GM12878 (cell line): ENCODE measurements around the gene ELF2. TPM values are rescaled to one million over a fixed set of nuclear protein-coding genes. Genes with fewer than 3 reads are reported as not detected.

ENCODE experiments used
- BACH1 ChIP-seq: fragments of 450-650 bp; IDR thresholded peaks from 2 replicates; pipeline ENCODE4 v1.6.1; 2017; ENCODE audit warnings: mild to moderate bottlenecking, borderline replicate concordance
- CHD4 ChIP-seq: fragments of 200-600 bp; sonication (generic); IDR thresholded peaks from 2 replicates; pipeline ENCODE4 v1.6.1; 2016; ENCODE audit warnings: mild to moderate bottlenecking
- DPF2 ChIP-seq: fragments of 450-650 bp; IDR thresholded peaks from 2 replicates; pipeline ENCODE4 v1.6.1; 2017; ENCODE audit warnings: mild to moderate bottlenecking
- ETV6 ChIP-seq, 2 experiments: fragments of 450-650 bp in 1 of 2; IDR thresholded peaks in 1 of 2; conservative IDR thresholded peaks in 1 of 2; 2 replicates each; pipeline ENCODE4 v1.6.1; 2014; ENCODE audit warnings: antibody characterized with exemption in 1 of 2, borderline replicate concordance in 1 of 2, low read depth in 1 of 2, mild to moderate bottlenecking in 1 of 2, moderate library complexity in 1 of 2
- HDGF ChIP-seq: fragments of 450-650 bp; IDR thresholded peaks from 2 replicates; pipeline ENCODE4 v1.6.1; 2016; ENCODE audit warnings: antibody characterized with exemption
- KDM1A ChIP-seq: fragments of 200-600 bp; sonication (generic); IDR thresholded peaks from 2 replicates; pipeline ENCODE4 v1.6.1; 2016; ENCODE audit warnings: borderline replicate concordance
- LARP7 ChIP-seq: fragments of 450-650 bp; IDR thresholded peaks from 2 replicates; pipeline ENCODE4 v1.6.1; 2017; ENCODE audit warnings: mild to moderate bottlenecking
- MXI1 ChIP-seq: fragments of 150-350 bp; IDR thresholded peaks from 2 replicates; pipeline ENCODE4 v1.6.1; 2011; ENCODE audit warnings: low read depth, mild to moderate bottlenecking, inconsistent platforms, low read length, improper control_type of control experiment
- POLR2A ChIP-seq: IDR thresholded peaks from 2 replicates; pipeline ENCODE4 v1.6.1; 2011; ENCODE audit warnings: low read depth, mild to moderate bottlenecking, low read length
- POLR2AphosphoS2 ChIP-seq: IDR thresholded peaks from 2 replicates; pipeline ENCODE4 v1.6.1; 2011; ENCODE audit warnings: low read depth, mild to moderate bottlenecking, low read length, improper control_type of control experiment, moderate library complexity
- RCOR1 ChIP-seq: conservative IDR thresholded peaks from 2 replicates; pipeline ENCODE4 v1.6.1; 2012; ENCODE audit warnings: low read depth, low read length, improper control_type of control experiment
- SIN3A ChIP-seq: IDR thresholded peaks from 2 replicates; pipeline ENCODE4 v1.6.1; 2012; ENCODE audit warnings: low read depth, low read length, improper control_type of control experiment
- SMARCA5 ChIP-seq: fragments of 450-650 bp; IDR thresholded peaks from 2 replicates; pipeline ENCODE4 v1.6.1; 2017; ENCODE audit warnings: mild to moderate bottlenecking
- SRF ChIP-seq, 2 experiments: IDR thresholded peaks; 2 replicates each; pipeline ENCODE4 v1.6.1; 2011; ENCODE audit warnings: low read depth in 2 of 2, low read length in 2 of 2, mild to moderate bottlenecking in 1 of 2, moderate library complexity in 1 of 2
- TBL1XR1 ChIP-seq: IDR thresholded peaks from 2 replicates; pipeline ENCODE4 v1.6.1; 2012; ENCODE audit warnings: low read depth, low read length, improper control_type of control experiment
- TCF12 ChIP-seq: IDR thresholded peaks from 2 replicates; pipeline ENCODE4 v1.6.1; 2011; ENCODE audit warnings: low read depth, mild to moderate bottlenecking, low read length
- TCF3 ChIP-seq: IDR thresholded peaks from 2 replicates; pipeline ENCODE4 v1.6.1; 2012; ENCODE audit warnings: low read depth, mild to moderate bottlenecking, low read length, borderline replicate concordance; ENCODE audit not compliant: insufficient read depth
- polyA plus RNA-seq, 11 experiments: library from polyadenylated mRNA; depleted of rRNA in 4 of 11; unstranded in 6 of 11; stranded (reverse) in 5 of 11; fragments of >200 nt; fragmentation: Nextera tagmentation in 4 of 11; fragmentation: Illumina TruSeq in 1 of 11; extraction: Ambion mirVana in 4 of 11; extraction: Trizol in 1 of 11; gene quantifications; 1 replicate in 1 of 11; 2 replicates in 10 of 11; pipeline versions ENCODE4 v1.2.1 to v1.2.3, GENCODE V29; 2011 to 2016; ENCODE audit warnings: inconsistent platforms in 2 of 11, missing spikeins in 2 of 11, low read depth in 1 of 11
- total RNA-seq, 4 experiments: library from RNA; depleted of rRNA in 3 of 4; stranded (reverse); fragments of >200 nt in 3 of 4; fragmentation: Illumina TruSeq in 1 of 4; extraction: Trizol in 1 of 4; gene quantifications; 2 replicates each; pipeline versions ENCODE4 v1.2.1 to v1.2.3, GENCODE V29; 2013 to 2021
- TF ChIP-seq, protein P1 (sequence below): fragments of 450-650 bp; IDR thresholded peaks from 2 replicates; pipeline ENCODE4 v1.6.1; 2016; ENCODE audit warnings: mild to moderate bottlenecking, moderate library complexity, borderline replicate concordance
- TF ChIP-seq, protein P2 (sequence below), 3 experiments: IDR thresholded peaks in 2 of 3; conservative IDR thresholded peaks in 1 of 3; 2 replicates each; pipeline ENCODE4 v1.5.1; 2011; ENCODE audit warnings: low read depth in 3 of 3, low read length in 3 of 3, mild to moderate bottlenecking in 3 of 3, control low read depth in 2 of 3, moderate library complexity in 2 of 3, inconsistent platforms in 1 of 3, mixed read lengths in 1 of 3; ENCODE audit not compliant: control insufficient read depth in 2 of 3, insufficient read depth in 1 of 3; ENCODE audit errors: extremely low read depth in 1 of 3
- TF ChIP-seq, protein P3 (sequence below): fragments of 450-650 bp; conservative IDR thresholded peaks from 2 replicates; pipeline ENCODE4 v1.6.1; 2017; ENCODE audit warnings: mild to moderate bottlenecking, moderate library complexity
- TF ChIP-seq, protein P4 (sequence below): IDR thresholded peaks from 2 replicates; pipeline ENCODE4 v1.6.1; 2011; ENCODE audit warnings: low read depth, mild to moderate bottlenecking, low read length, moderate library complexity, borderline replicate concordance; ENCODE audit errors: extremely low read depth

Gene ELF2
- total and polyA plus RNA-seq, 10 of the 15 experiments (the other 5 are each of a cell fraction or from before 2014, with no cell fraction given): 10.5 to 30.1 (median 20.5) TPM

DNA sequence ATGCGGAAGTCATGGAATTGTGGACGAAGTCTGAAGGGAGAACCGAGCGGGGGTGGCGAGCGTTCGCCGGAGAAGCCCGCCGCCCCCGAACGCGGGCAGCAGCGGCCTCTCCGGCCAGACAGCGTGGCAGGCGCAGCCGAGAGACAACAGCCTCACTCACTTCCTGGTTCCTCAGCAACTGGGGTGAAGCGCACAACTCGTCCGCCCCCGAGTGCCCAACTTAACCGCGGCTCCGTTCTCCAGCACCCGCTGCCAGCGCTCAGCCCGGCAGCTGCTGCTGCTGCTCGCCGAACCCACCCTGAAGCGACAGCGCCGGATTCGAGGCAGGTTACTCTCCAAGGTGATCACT is 93.4 kb downstream of the ELF2 start (continued):
- TF ChIP-seq, protein P1, sequence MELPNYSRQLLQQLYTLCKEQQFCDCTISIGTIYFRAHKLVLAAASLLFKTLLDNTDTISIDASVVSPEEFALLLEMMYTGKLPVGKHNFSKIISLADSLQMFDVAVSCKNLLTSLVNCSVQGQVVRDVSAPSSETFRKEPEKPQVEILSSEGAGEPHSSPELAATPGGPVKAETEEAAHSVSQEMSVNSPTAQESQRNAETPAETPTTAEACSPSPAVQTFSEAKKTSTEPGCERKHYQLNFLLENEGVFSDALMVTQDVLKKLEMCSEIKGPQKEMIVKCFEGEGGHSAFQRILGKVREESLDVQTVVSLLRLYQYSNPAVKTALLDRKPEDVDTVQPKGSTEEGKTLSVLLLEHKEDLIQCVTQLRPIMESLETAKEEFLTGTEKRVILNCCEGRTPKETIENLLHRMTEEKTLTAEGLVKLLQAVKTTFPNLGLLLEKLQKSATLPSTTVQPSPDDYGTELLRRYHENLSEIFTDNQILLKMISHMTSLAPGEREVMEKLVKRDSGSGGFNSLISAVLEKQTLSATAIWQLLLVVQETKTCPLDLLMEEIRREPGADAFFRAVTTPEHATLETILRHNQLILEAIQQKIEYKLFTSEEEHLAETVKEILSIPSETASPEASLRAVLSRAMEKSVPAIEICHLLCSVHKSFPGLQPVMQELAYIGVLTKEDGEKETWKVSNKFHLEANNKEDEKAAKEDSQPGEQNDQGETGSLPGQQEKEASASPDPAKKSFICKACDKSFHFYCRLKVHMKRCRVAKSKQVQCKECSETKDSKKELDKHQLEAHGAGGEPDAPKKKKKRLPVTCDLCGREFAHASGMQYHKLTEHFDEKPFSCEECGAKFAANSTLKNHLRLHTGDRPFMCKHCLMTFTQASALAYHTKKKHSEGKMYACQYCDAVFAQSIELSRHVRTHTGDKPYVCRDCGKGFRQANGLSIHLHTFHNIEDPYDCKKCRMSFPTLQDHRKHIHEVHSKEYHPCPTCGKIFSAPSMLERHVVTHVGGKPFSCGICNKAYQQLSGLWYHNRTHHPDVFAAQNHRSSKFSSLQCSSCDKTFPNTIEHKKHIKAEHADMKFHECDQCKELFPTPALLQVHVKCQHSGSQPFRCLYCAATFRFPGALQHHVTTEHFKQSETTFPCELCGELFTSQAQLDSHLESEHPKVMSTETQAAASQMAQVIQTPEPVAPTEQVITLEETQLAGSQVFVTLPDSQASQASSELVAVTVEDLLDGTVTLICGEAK: no peak
- TF ChIP-seq POLR2AphosphoS2 (no peak), POLR2A (peak; percentile 80), DPF2 (peak; percentile 19; the same call in 1 of the 2 replicates), TCF12 (peak; percentile 63), TBL1XR1 (no peak), SMARCA5 (peak; percentile 91), MXI1 (peak; percentile 82), LARP7 (peak; percentile 64), BACH1 (peak; percentile 11; the same call in 1 of the 2 replicates), KDM1A (no peak), HDGF (no peak), CHD4 (no peak), RCOR1 (0 out of 2 replicates have a peak, but pooled peaks have one; percentile 2), TCF3 (0 out of 2 replicates have a peak, but pooled peaks have one; percentile 28), ETV6 (conservative IDR thresholded peaks at IDR 0.05 in 1 of 2, IDR thresholded peaks at IDR 0.05 in 1 of 2; ENCODE audit: borderline replicate concordance in 1 of 2, low read depth in 1 of 2) (no peak; a peak in 1 of 4 replicates), SIN3A (0 out of 2 replicates have a peak, but pooled peaks have one; percentile 24), SRF (IDR thresholded peaks at IDR 0.05; ENCODE audit: low read depth in 2 of 2, low read length in 2 of 2) (0 out of 4 replicates have a peak, but pooled peaks of 1 of the 2 experiments have one; percentile 2)
- TF ChIP-seq, protein P2, sequence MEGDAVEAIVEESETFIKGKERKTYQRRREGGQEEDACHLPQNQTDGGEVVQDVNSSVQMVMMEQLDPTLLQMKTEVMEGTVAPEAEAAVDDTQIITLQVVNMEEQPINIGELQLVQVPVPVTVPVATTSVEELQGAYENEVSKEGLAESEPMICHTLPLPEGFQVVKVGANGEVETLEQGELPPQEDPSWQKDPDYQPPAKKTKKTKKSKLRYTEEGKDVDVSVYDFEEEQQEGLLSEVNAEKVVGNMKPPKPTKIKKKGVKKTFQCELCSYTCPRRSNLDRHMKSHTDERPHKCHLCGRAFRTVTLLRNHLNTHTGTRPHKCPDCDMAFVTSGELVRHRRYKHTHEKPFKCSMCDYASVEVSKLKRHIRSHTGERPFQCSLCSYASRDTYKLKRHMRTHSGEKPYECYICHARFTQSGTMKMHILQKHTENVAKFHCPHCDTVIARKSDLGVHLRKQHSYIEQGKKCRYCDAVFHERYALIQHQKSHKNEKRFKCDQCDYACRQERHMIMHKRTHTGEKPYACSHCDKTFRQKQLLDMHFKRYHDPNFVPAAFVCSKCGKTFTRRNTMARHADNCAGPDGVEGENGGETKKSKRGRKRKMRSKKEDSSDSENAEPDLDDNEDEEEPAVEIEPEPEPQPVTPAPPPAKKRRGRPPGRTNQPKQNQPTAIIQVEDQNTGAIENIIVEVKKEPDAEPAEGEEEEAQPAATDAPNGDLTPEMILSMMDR (IDR thresholded peaks at IDR 0.05 in 2 of 3, conservative IDR thresholded peaks at IDR 0.05 in 1 of 3; ENCODE audit: control insufficient read depth in 2 of 3, extremely low read depth in 1 of 3, insufficient read depth in 1 of 3, low read depth in 3 of 3, low read length in 3 of 3): peak in 2 of 3 experiments; percentile 9 to 21; a peak in 1 of 6 replicates
- TF ChIP-seq, protein P3, sequence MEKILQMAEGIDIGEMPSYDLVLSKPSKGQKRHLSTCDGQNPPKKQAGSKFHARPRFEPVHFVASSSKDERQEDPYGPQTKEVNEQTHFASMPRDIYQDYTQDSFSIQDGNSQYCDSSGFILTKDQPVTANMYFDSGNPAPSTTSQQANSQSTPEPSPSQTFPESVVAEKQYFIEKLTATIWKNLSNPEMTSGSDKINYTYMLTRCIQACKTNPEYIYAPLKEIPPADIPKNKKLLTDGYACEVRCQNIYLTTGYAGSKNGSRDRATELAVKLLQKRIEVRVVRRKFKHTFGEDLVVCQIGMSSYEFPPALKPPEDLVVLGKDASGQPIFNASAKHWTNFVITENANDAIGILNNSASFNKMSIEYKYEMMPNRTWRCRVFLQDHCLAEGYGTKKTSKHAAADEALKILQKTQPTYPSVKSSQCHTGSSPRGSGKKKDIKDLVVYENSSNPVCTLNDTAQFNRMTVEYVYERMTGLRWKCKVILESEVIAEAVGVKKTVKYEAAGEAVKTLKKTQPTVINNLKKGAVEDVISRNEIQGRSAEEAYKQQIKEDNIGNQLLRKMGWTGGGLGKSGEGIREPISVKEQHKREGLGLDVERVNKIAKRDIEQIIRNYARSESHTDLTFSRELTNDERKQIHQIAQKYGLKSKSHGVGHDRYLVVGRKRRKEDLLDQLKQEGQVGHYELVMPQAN: peak; percentile 61
- TF ChIP-seq, protein P4, sequence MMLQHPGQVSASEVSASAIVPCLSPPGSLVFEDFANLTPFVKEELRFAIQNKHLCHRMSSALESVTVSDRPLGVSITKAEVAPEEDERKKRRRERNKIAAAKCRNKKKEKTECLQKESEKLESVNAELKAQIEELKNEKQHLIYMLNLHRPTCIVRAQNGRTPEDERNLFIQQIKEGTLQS: no peak
